Endothelial cell of umbilical vein (primary cell): ENCODE results near the gene PGBD5. TPM values are rescaled to one million over a fixed set of nuclear protein-coding genes. Genes with fewer than 3 reads are reported as not detected.

Source experiments
- BruUV-seq: library from RNA; stranded (reverse); fragments of 400-500 nt; replicated peaks from 2 replicates; lab custom pipeline; 2021; lab: Mats Ljungman, UMichigan
- CTCF ChIA-PET: fragments of 300-600, 350-600 bp; sonication (Branson Sonifier 250); formaldehyde crosslinking; loops from one replicate; lab custom pipeline; 2021; ENCODE audit warnings: antibody characterized with exemption, inconsistent platforms; lab: Charles Lee
- POLR2A ChIA-PET: fragments of 300-600, 350-600 bp; sonication (Branson Sonifier 250); formaldehyde crosslinking; loops from one replicate; lab custom pipeline; 2021; ENCODE audit warnings: antibody characterized with exemption, inconsistent platforms; lab: Charles Lee
- DNase-seq: peaks from one replicate; pipeline ENCODE4 v3.0.0-alpha.2; 2011; ENCODE audit warnings: low read depth, low spot score
- FAIRE-seq: peaks from 2 replicates; lab custom pipeline; 2011; peaks lifted over from hg19 to GRCh38; lab: Jason Lieb, UNC
- H2AFZ ChIP-seq: 2 replicates; pipeline ENCODE4 v1.6.0; 2012; ENCODE audit warnings: low read depth, low read length, control low read depth, inconsistent platforms
- H3K27ac ChIP-seq: 2 replicates; pipeline ENCODE4 v1.5.1; 2011; ENCODE audit warnings: low read depth, mild to moderate bottlenecking, control low read depth, low read length, moderate library complexity; ENCODE audit not compliant: insufficient read depth
- H3K27me3 ChIP-seq, 2 experiments: 2 replicates each; pipeline versions ENCODE4 v1.6.0 to v1.6.1; 2011; ENCODE audit warnings: low read length in 2 of 2, mixed read lengths in 1 of 2; ENCODE audit not compliant: control insufficient read depth in 2 of 2, insufficient read depth in 2 of 2
- H3K36me3 ChIP-seq, 2 experiments: 2 replicates in 1 of 2; 3 replicates in 1 of 2; pipeline ENCODE4 v1.5.1; 2011; ENCODE audit warnings: low read length in 2 of 2, mild to moderate bottlenecking in 1 of 2, moderate library complexity in 1 of 2; ENCODE audit not compliant: control insufficient read depth in 2 of 2, insufficient read depth in 2 of 2; ENCODE audit errors: extremely low read depth in 1 of 2
- H3K4me1 ChIP-seq: 3 replicates; pipeline ENCODE4 v1.5.1; 2011; ENCODE audit warnings: mild to moderate bottlenecking, low read length; ENCODE audit not compliant: control insufficient read depth, insufficient read depth; ENCODE audit errors: extremely low read depth
- H3K4me2 ChIP-seq: 2 replicates; pipeline ENCODE4 v1.6.1; 2011; ENCODE audit warnings: low read length, control low read depth, mixed read lengths; ENCODE audit not compliant: insufficient read depth
- H3K4me3 ChIP-seq, 3 experiments: fragments of 200-600 bp in 1 of 3; sonication (generic), shearing (Covaris generic) in 1 of 3; replicated peaks in 1 of 3; 2 replicates each; pipeline ENCODE4 v1.5.1; 2011 to 2016; ENCODE audit warnings: control low read depth in 3 of 3, low read length in 3 of 3, mild to moderate bottlenecking in 2 of 3, inconsistent platforms in 1 of 3, low read depth in 1 of 3, moderate library complexity in 1 of 3; ENCODE audit not compliant: insufficient read depth in 1 of 3
- H3K79me2 ChIP-seq: 2 replicates; pipeline ENCODE4 v1.6.0; 2012; ENCODE audit warnings: low read length, inconsistent platforms; ENCODE audit not compliant: control insufficient read depth, insufficient read depth
- H3K9ac ChIP-seq: replicated peaks from 2 replicates; pipeline ENCODE3; 2011; ENCODE audit warnings: low read length, control low read depth; ENCODE audit not compliant: insufficient read depth; ENCODE audit errors: extremely low read depth
- H3K9me1 ChIP-seq: replicated peaks from 3 replicates; pipeline ENCODE4 v1.6.0; 2011; ENCODE audit warnings: mild to moderate bottlenecking, low read length; ENCODE audit not compliant: control insufficient read depth, insufficient read depth; ENCODE audit errors: extremely low read depth
- H3K9me3 ChIP-seq: replicated peaks from 2 replicates; pipeline ENCODE4 v1.5.1; 2012; ENCODE audit warnings: low read length, inconsistent platforms; ENCODE audit not compliant: control insufficient read depth, insufficient read depth
- H4K20me1 ChIP-seq: replicated peaks from 2 replicates; pipeline ENCODE3; 2011; ENCODE audit warnings: mild to moderate bottlenecking, low read length; ENCODE audit not compliant: control insufficient read depth, insufficient read depth; ENCODE audit errors: extremely low read depth
- CTCF ChIP-seq, 2 donors: IDR thresholded peaks; 1 replicate in 1 of 2; 2 replicates in 1 of 2; pipeline ENCODE4 v1.5.1; 2011; ENCODE audit warnings: low read length in 2 of 2, mild to moderate bottlenecking in 2 of 2, moderate library complexity in 2 of 2, control low read depth in 1 of 2, inconsistent platforms in 1 of 2, low read depth in 1 of 2; ENCODE audit not compliant: insufficient read depth in 1 of 2; ENCODE audit errors: extremely low read depth in 1 of 2
- EZH2 ChIP-seq: IDR thresholded peaks from 2 replicates; pipeline ENCODE4 v1.6.1; 2012; ENCODE audit warnings: borderline replicate concordance, low read depth, mild to moderate bottlenecking, moderate library complexity, low read length, inconsistent platforms; ENCODE audit not compliant: severe bottlenecking
- FOS ChIP-seq: IDR thresholded peaks from 2 replicates; pipeline ENCODE4 v1.6.1; 2011; ENCODE audit warnings: mild to moderate bottlenecking, low read length, moderate library complexity, borderline replicate concordance; ENCODE audit not compliant: insufficient read depth
- GATA2 ChIP-seq: IDR thresholded peaks from 2 replicates; pipeline ENCODE4 v1.7.0; 2011; ENCODE audit warnings: low read depth, mild to moderate bottlenecking, moderate library complexity, mixed read lengths, low read length; ENCODE audit not compliant: insufficient read length, insufficient read depth
- JUN ChIP-seq: IDR thresholded peaks from 2 replicates; pipeline ENCODE4 v1.6.1; 2011; ENCODE audit warnings: borderline replicate concordance, low read depth; ENCODE audit not compliant: insufficient read length, insufficient read depth
- MAX ChIP-seq: IDR thresholded peaks from 2 replicates; pipeline ENCODE4 v1.6.1; 2011; ENCODE audit not compliant: insufficient read depth, insufficient read length
- MYC ChIP-seq: IDR thresholded peaks from one replicate; pipeline ENCODE4 v1.6.1; 2011; ENCODE audit warnings: mild to moderate bottlenecking, low read depth, low read length
- POLR2A ChIP-seq: IDR thresholded peaks from 2 replicates; pipeline ENCODE4 v1.6.1; 2012; ENCODE audit warnings: low read depth, mild to moderate bottlenecking, control low read depth, low read length
- POLR2AphosphoS5 ChIP-seq: IDR thresholded peaks from 2 replicates; pipeline ENCODE4 v1.6.1; 2012; ENCODE audit warnings: low read depth, mild to moderate bottlenecking, control low read depth, low read length, moderate library complexity; ENCODE audit not compliant: insufficient read depth
- dilution Hi-C: fragments of 300-500 bp; cut with MboI; formaldehyde crosslinking; loops from one replicate; pipeline ENCODE4 v1.15.0; 2019; ENCODE audit warnings: low sequenced_read_pairs; ENCODE audit not compliant: extremely low pct_ligation_motif_present
- intact Hi-C: fragments of 100-400 bp; cut with micrococcal nuclease; formaldehyde crosslinking; loops from one replicate; pipeline ENCODE4 v1.10.0; 2022
- polyA plus RNA-seq, 4 experiments: library from polyadenylated mRNA; depleted of rRNA in 3 of 4; stranded (reverse) in 3 of 4; unstranded in 1 of 4; fragments of >200 nt; gene quantifications; 2 replicates each; pipeline versions ENCODE4 v1.2.1 to v1.2.3, GENCODE V29; 2011 to 2012; ENCODE audit warnings: missing spikeins in 1 of 4
- total RNA-seq: library from RNA; stranded (reverse); gene quantifications from 2 replicates; pipeline ENCODE4 v1.2.3, GENCODE V29; 2021

Gene PGBD5
- total and polyA plus RNA-seq, 2 donors (not counting 3 experiments of a cell fraction or from before 2014, with no cell fraction given): 0.03 TPM; not detected in 1

GRCh38 chr1:230385158-230385450 is 41.0 kb downstream of the PGBD5 start:
- dilution Hi-C loops (no loop called here), intact Hi-C loops (no loop called here)
- Histone ChIP-seq H3K27ac (no peak overlapping the region), H3K4me2 (no peak overlapping the region), H3K9me3 (no peaks in the 10 kb centered on the region), H3K9ac (no peak overlapping the region), H3K4me3 (no peak overlapping the region), H2AFZ (no peak overlapping the region), H3K36me3 (no peaks in the 10 kb centered on the region), H3K79me2 (no peaks in the 10 kb centered on the region), H3K4me1 (no peaks in the 10 kb centered on the region), H3K27me3 (no peaks in the 10 kb centered on the region), H4K20me1 (no peaks in the 10 kb centered on the region), H3K9me1 (no peaks in the 10 kb centered on the region)
- DNase-seq (no peak), FAIRE-seq (no peak)
- POLR2A ChIA-PET: no interaction called here
- CTCF ChIA-PET: no interaction called here
- no TSS peak for BruUV-seq
- TF ChIP-seq MYC (no peak), POLR2AphosphoS5 (no peak), EZH2 (no peak), GATA2 (no peak), JUN (no peak), FOS (no peak), CTCF (IDR thresholded peaks at IDR 0.05; ENCODE audit: extremely low read depth in 1 of 2, insufficient read depth in 1 of 2, low read depth in 1 of 2, low read length in 2 of 2) (no peak), MAX (no peak), POLR2A (no peak)
